PC-3 (cell line): ENCODE results near the gene HHAT. TPM values are rescaled to one million over a fixed set of nuclear protein-coding genes. Genes with fewer than 3 reads are reported as not detected.

Experiments used
- ATAC-seq: fragments of 200-7000 bp; cut with Tn5 transposase; 2 replicates; pipeline ENCODE4 v1.9.1; 2020; ENCODE audit warnings: mild to moderate bottlenecking, moderate library complexity
- BruUV-seq: library from RNA; stranded (reverse); fragments of 400-500 nt; replicated peaks from 2 replicates; lab custom pipeline; 2021; lab: Mats Ljungman, UMichigan
- CTCF ChIA-PET: fragments of 300-600 bp; sonication (Branson Sonifier 250); formaldehyde crosslinking; loops from one replicate; lab custom pipeline; 2022; ENCODE audit warnings: antibody characterized with exemption; lab: Charles Lee
- POLR2A ChIA-PET: fragments of 300-600 bp; sonication (Branson Sonifier 250); formaldehyde crosslinking; loops from one replicate; lab custom pipeline; 2022; ENCODE audit warnings: antibody characterized with exemption; ENCODE audit not compliant: unreplicated experiment; lab: Charles Lee
- DNase-seq: peaks from one replicate; pipeline ENCODE4 v3.0.0-alpha.2; 2015
- H2AFZ ChIP-seq: fragments of 300-600 bp; sonication (generic); 2 replicates; pipeline ENCODE4 v1.6.0; 2016; ENCODE audit warnings: antibody characterized with exemption, low read length
- H3F3A ChIP-seq: fragments of 300-600 bp; sonication (generic); one replicate; pipeline ENCODE4 v1.6.0; 2017; ENCODE audit warnings: antibody characterized with exemption, low read length, control low read depth, mild to moderate bottlenecking; ENCODE audit not compliant: unreplicated experiment
- H3K27ac ChIP-seq: fragments of 300-600 bp; sonication (generic); 2 replicates; pipeline ENCODE4 v1.5.1; 2016; ENCODE audit warnings: mild to moderate bottlenecking, low read length
- H3K27me3 ChIP-seq: fragments of 300-600 bp; sonication (generic); 2 replicates; pipeline ENCODE4 v1.6.1; 2016; ENCODE audit warnings: low read length, mixed read lengths
- H3K36me3 ChIP-seq: fragments of 300-600 bp; sonication (generic); 2 replicates; pipeline ENCODE4 v1.6.1; 2016; ENCODE audit warnings: low read depth, mixed run types, low read length, mixed read lengths
- H3K4me1 ChIP-seq: fragments of 300-600 bp; sonication (generic); 2 replicates; pipeline ENCODE4 v1.5.1; 2016; ENCODE audit warnings: low read length; ENCODE audit not compliant: insufficient read depth
- H3K4me2 ChIP-seq: fragments of 300-600 bp; sonication (generic); 2 replicates; pipeline ENCODE4 v1.6.0; 2016; ENCODE audit warnings: low read length
- H3K4me3 ChIP-seq: fragments of 300-600 bp; sonication (generic); 2 replicates; pipeline ENCODE4 v1.5.1; 2016; ENCODE audit warnings: mild to moderate bottlenecking, low read length, mixed read lengths
- H3K79me2 ChIP-seq: fragments of 300-600 bp; sonication (generic); 2 replicates; pipeline ENCODE4 v1.6.1; 2017; ENCODE audit warnings: low read length, mixed read lengths
- H3K9ac ChIP-seq: fragments of 300-600 bp; sonication (generic); 2 replicates; pipeline ENCODE4 v1.6.0; 2016; ENCODE audit warnings: mild to moderate bottlenecking, low read length
- H3K9me2 ChIP-seq: fragments of 300-600 bp; sonication (generic); replicated peaks from 2 replicates; pipeline ENCODE4 v1.6.1; 2016; ENCODE audit warnings: mixed run types, low read length, mixed read lengths
- H3K9me3 ChIP-seq: fragments of 300-600 bp; sonication (generic); 2 replicates; pipeline ENCODE4 v1.6.1; 2016; ENCODE audit warnings: low read length, mixed read lengths
- H4K20me1 ChIP-seq: fragments of 300-600 bp; sonication (generic); 2 replicates; pipeline ENCODE4 v1.6.1; 2016; ENCODE audit warnings: low read length, mixed read lengths
- EZH2 ChIP-seq: fragments of 300-600 bp; sonication (generic); IDR thresholded peaks from one replicate; pipeline ENCODE4 v1.6.1; 2017; ENCODE audit warnings: antibody characterized with exemption, mild to moderate bottlenecking, low read length; ENCODE audit not compliant: unreplicated experiment
- EZH2phosphoT487 ChIP-seq: fragments of 300-600 bp; sonication (generic); IDR thresholded peaks from 2 replicates; pipeline ENCODE4 v1.6.1; 2018; ENCODE audit warnings: mild to moderate bottlenecking, antibody characterized with exemption, low read length, borderline replicate concordance
- intact Hi-C: fragments of 100-400 bp; cut with micrococcal nuclease; formaldehyde crosslinking; loops from 2 replicates; pipeline ENCODE4 v1.9.0; 2023
- total RNA-seq: library from RNA; depleted of rRNA; stranded (reverse); fragments of >200 nt; gene quantifications from 2 replicates; pipeline ENCODE4 v1.2.3, GENCODE V29; 2014
- TF ChIP-seq, protein P1 (sequence below): fragments of 300-600 bp; sonication (generic); conservative IDR thresholded peaks from 2 replicates; pipeline ENCODE4 v1.5.1; 2017; ENCODE audit warnings: antibody characterized with exemption, low read depth, mild to moderate bottlenecking, low read length

HHAT gene
- total RNA-seq, 1 experiment from 2014 or later = 3.4 TPM

DNA sequence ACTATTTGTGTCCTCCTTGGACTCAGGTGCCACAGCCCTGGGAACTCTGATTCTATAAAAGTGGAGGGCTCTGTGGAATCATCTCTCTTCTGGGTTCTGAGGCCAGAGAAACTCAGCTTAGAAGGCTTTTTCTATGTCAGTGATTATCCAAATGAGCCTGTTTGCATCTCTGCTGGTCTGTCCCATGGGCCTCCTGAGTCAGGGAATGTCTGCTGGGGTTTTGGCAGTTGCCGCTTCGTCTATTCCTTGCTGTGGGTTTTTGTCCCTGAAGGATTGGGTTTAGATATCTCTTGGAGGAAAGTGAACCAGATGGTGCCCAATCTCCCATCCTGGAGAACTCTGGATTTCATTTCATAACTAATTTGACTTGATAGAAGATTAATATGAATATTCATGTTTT, 297.6 kb downstream of the HHAT start:
- H3K36me3 ChIP-seq = no peaks in the 10 kb centered on the region
- H4K20me1 ChIP-seq = no peaks in the 10 kb centered on the region
- no peak for ATAC-seq
- H3K9me3 ChIP-seq = no peaks in the 10 kb centered on the region
- H3K27me3 ChIP-seq = peaks cover 28% of the 10 kb centered on the region; the same call in 1 of the 2 replicates
- H3K4me2 ChIP-seq = no peak overlapping the region
- no peaks in the 10 kb centered on the region for H3K79me2 ChIP-seq
- no peaks in the 10 kb centered on the region for H3K4me1 ChIP-seq
- H3K27ac ChIP-seq = no peak overlapping the region
- POLR2A ChIA-PET = no interaction called here
- intact Hi-C loops = no loop called here
- no peak overlapping the region for H3K9ac ChIP-seq
- H3K4me3 ChIP-seq = no peak overlapping the region
- H3K9me2 ChIP-seq = no peaks in the 10 kb centered on the region
- BruUV-seq = no TSS peak
- no peak overlapping the region for H2AFZ ChIP-seq
- CTCF ChIA-PET = no interaction called here
- DNase-seq = no peak
- no peaks in the 10 kb centered on the region for H3F3A ChIP-seq
- TF ChIP-seq, protein P1, sequence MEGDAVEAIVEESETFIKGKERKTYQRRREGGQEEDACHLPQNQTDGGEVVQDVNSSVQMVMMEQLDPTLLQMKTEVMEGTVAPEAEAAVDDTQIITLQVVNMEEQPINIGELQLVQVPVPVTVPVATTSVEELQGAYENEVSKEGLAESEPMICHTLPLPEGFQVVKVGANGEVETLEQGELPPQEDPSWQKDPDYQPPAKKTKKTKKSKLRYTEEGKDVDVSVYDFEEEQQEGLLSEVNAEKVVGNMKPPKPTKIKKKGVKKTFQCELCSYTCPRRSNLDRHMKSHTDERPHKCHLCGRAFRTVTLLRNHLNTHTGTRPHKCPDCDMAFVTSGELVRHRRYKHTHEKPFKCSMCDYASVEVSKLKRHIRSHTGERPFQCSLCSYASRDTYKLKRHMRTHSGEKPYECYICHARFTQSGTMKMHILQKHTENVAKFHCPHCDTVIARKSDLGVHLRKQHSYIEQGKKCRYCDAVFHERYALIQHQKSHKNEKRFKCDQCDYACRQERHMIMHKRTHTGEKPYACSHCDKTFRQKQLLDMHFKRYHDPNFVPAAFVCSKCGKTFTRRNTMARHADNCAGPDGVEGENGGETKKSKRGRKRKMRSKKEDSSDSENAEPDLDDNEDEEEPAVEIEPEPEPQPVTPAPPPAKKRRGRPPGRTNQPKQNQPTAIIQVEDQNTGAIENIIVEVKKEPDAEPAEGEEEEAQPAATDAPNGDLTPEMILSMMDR = no peak
- TF ChIP-seq EZH2 (no peak), EZH2phosphoT487 (no peak)

DNA sequence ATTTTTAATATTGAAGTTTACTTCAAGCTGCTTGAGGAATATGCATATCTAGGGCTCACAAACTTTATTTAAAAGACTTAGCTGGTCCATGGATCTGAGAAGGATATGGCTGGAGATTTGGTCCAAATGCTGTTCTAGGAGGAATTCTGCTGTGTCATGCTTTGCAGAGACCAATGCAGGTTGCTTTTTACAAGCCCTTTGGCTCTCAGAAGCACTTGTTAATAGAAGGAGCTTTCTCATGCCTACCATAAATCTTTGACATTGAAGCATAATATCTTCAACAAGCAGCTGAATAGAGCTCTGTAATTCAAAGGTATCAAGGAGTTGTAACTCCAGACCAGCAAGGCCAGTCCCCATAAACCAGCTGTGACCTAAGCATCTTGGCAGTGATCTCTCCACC, 299.1 kb downstream of the HHAT start:
- no peaks in the 10 kb centered on the region for H3K9me3 ChIP-seq
- no peak for ATAC-seq
- H3K27me3 ChIP-seq = peaks cover 19% of the 10 kb centered on the region; the same call in 1 of the 2 replicates
- no peak overlapping the region for H3K4me3 ChIP-seq
- POLR2A ChIA-PET = no interaction called here
- no peak overlapping the region for H3K27ac ChIP-seq
- H3K4me2 ChIP-seq = no peak overlapping the region
- no peak for DNase-seq
- no peaks in the 10 kb centered on the region for H3K79me2 ChIP-seq
- H3K9me2 ChIP-seq = no peaks in the 10 kb centered on the region
- no TSS peak for BruUV-seq
- TF ChIP-seq EZH2 (no peak), EZH2phosphoT487 (no peak)
- TF ChIP-seq, protein P1 = no peak
- H3K4me1 ChIP-seq = no peaks in the 10 kb centered on the region
- H3K36me3 ChIP-seq = no peaks in the 10 kb centered on the region
- no peak overlapping the region for H3K9ac ChIP-seq
- H3F3A ChIP-seq = no peaks in the 10 kb centered on the region
- CTCF ChIA-PET = no interaction called here
- H4K20me1 ChIP-seq = no peaks in the 10 kb centered on the region
- no peak overlapping the region for H2AFZ ChIP-seq
- intact Hi-C loops = no loop called here

DNA sequence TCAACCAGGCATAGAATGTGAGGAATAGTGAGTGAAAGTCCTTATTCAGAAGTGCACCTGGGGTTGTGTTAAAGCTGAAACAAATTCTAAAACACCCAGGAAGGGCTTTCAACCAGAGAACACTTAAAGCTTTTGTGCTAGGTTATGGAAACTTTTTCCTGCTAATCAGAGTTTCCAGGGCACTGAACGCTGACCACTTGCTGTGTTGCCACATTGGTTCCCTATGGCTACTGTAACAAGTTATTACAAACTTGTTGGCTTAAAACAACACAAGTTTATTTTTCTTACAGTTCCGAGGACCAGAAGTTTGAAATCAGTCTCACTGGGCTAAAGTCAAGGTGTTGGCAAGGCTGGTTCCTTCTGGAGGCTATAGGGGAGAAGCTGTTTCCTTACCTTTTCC, 300.6 kb downstream of the HHAT start:
- no peaks in the 10 kb centered on the region for H3K4me1 ChIP-seq
- H3F3A ChIP-seq = no peaks in the 10 kb centered on the region
- no peaks in the 10 kb centered on the region for H3K9me3 ChIP-seq
- TF ChIP-seq EZH2phosphoT487 = no peak
- TF ChIP-seq, protein P1 = no peak
- no peak for TF ChIP-seq EZH2
- H3K36me3 ChIP-seq = no peaks in the 10 kb centered on the region
- H3K27me3 ChIP-seq = peaks cover 19% of the 10 kb centered on the region; the same call in 1 of the 2 replicates
- no peak overlapping the region for H3K4me2 ChIP-seq
- DNase-seq (no peak), ATAC-seq (no peak)
- CTCF ChIA-PET = no interaction called here
- intact Hi-C loops = no loop called here
- H3K9me2 ChIP-seq = no peaks in the 10 kb centered on the region
- no peak overlapping the region for H3K27ac ChIP-seq
- no peaks in the 10 kb centered on the region for H4K20me1 ChIP-seq
- no peaks in the 10 kb centered on the region for H3K79me2 ChIP-seq
- H3K9ac ChIP-seq = no peak overlapping the region
- POLR2A ChIA-PET = no interaction called here
- H2AFZ ChIP-seq = no peak overlapping the region
- no peak overlapping the region for H3K4me3 ChIP-seq
- BruUV-seq = no TSS peak
